LNCaP clone FGC (cell line): ENCODE results near the gene ANKRD13B.

Experiments used
- DNase-seq: peaks from one replicate; pipeline ENCODE4 v3.0.0-alpha.2; 2011; ENCODE audit warnings: low read depth
- H3K4me3 ChIP-seq: 2 replicates; pipeline ENCODE4 v1.5.1; 2011; ENCODE audit warnings: mild to moderate bottlenecking, low read depth, low read length, control low read depth
- CTCF ChIP-seq: IDR thresholded peaks from 2 replicates; pipeline ENCODE4 v1.5.1; 2012; ENCODE audit warnings: mild to moderate bottlenecking; ENCODE audit not compliant: control insufficient read depth, insufficient read depth; ENCODE audit errors: extremely low read depth

Gene ANKRD13B

GRCh38 chr17:29588562-29589411 is 4.1 kb upstream of the ANKRD13B start:
- no peak for DNase-seq
- no peak for TF ChIP-seq CTCF
- H3K4me3 ChIP-seq: peak overlapping the region; percentile 69

- H3K4me3 ChIP-seq: peak within 1 kb of the TSS; percentile 69
- DNase-seq: no peak
- TF ChIP-seq CTCF: no peak
Measured at GRCh38 chr17:29589524-29590410, 3.2 kb upstream of the ANKRD13B start, which contains the start of gene GIT1. TSS of gene GIT1 (minus strand) at chr17:29589648. CDS start at chr17:29589378, 270 bp downstream.

DNA sequence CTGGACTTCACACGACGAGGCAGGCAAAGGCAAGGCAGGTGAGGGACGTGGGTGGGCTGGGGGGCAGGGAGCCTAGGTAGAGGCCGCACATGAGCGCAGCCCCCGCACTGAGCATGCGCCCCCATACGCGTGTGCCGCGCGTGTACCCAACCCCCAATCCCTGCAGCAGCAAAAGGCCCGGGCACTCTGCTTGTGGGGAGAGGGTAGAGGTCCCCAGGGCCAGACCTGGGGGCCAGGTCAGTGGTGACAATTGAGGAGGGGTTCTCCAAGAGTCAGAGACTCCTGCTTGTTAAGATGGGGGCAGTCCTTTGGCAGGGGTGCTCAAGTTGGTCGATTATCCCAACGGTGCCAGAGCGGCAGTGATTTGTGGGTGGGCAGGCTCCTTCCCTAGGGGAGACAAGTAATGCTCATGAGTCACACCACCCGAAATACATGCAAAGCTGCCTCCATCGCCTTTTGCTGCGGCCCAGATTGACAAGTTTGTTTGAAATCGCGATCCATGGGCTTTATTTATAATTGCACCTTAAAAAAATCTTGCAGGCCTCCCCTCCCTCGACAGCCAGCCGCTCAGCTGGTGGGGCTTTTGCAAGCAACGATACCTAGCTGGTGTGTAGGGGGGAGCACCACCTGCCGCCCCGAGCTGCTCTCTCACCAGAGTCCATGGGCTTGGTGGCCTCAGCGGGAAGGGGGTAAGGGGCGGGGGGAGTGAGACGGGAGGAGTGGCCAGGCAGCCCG is 2.4 kb upstream of the ANKRD13B start:
- no peak for TF ChIP-seq CTCF
- H3K4me3 ChIP-seq: peak overlapping the region; percentile 67
- DNase-seq: no peak

- H3K4me3 ChIP-seq: no peak overlapping the region
- no peak for DNase-seq
- TF ChIP-seq CTCF: no peak
Measured at GRCh38 chr17:29591146-29591736, 1.7 kb upstream of the ANKRD13B start.

DNA sequence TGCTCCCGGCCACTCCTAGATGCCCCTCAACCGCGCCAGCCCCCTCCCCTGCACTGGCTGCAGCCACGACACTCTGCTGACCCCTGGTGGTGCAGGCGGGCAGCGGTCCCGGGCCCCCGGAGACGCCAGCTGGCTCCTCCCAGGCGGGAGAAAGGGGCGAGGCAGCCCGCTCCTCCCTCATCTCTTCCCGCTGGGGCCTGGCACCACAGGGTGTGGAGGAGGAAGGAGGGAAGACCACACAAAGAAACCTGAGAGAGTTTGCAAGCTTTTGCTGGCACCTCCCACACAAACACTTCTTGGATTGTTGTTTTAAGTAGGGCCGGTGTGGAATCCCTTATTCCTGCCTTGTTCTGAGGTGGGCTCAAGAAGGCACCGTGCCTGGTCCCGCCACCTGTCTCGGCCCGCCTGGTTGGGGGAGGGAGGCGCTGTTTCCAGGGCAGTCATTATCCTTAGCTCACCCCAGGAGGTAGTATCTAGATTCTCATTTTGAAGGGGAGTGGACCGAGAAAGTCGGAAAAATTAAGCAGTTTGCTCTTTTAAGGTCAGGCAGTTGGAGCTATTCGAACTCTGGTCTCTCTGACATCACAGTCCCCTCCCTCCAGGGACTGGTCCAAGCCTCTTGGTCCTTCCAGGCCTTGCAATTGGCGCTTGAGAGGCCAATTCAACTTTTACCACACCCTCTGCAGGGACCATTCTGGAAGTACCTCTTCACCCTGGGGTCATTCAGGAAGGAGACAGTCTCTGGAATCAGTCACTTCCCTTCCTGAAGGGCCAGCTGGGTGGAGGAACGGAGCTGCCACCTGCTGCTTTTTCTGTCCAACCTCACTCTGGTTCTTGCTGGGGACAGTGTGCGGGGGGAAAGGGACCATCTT is 959 bp upstream of the ANKRD13B start:
- peak overlapping the region; percentile 54 for H3K4me3 ChIP-seq
- TF ChIP-seq CTCF: peak; percentile 97
- no peak for DNase-seq
